Mesothelial cell of epicardium (in vitro differentiated cells): ENCODE measurements around the gene TAF1D. TPM values are rescaled to one million over a fixed set of nuclear protein-coding genes. Genes with fewer than 3 reads are reported as not detected.

Experiments used
- DNase-seq, 2 experiments: peaks; one replicate each; pipeline ENCODE4 v3.0.0; 2021; ENCODE audit warnings: low spot score in 2 of 2; ENCODE audit not compliant: unreplicated experiment in 2 of 2
- H3K27ac Mint-ChIP-seq: 2 replicates; pipeline ENCODE4 v1.8.0; 2021; ENCODE audit warnings: mixed read lengths
- H3K27me3 Mint-ChIP-seq: 2 replicates; pipeline ENCODE4 v1.8.0; 2021; ENCODE audit warnings: low read depth, mixed read lengths
- H3K36me3 Mint-ChIP-seq: 2 replicates; pipeline ENCODE4 v1.8.0; 2021; ENCODE audit warnings: mixed read lengths
- H3K4me1 Mint-ChIP-seq: 2 replicates; pipeline ENCODE4 v1.8.0; 2021; ENCODE audit warnings: mixed read lengths
- H3K4me3 Mint-ChIP-seq: 2 replicates; pipeline ENCODE4 v1.8.0; 2021; ENCODE audit warnings: mild to moderate bottlenecking, moderate library complexity, mixed read lengths
- H3K9me3 Mint-ChIP-seq: 2 replicates; pipeline ENCODE4 v1.8.0; 2021; ENCODE audit warnings: mixed read lengths
- CTCF ChIP-seq: fragments of 200-600 bp; sonication (generic); IDR thresholded peaks from one replicate; pipeline ENCODE4 v1.5.0; 2021; ENCODE audit warnings: antibody characterized with exemption; ENCODE audit not compliant: unreplicated experiment
- total RNA-seq: library from RNA; stranded (reverse); gene quantifications from 3 replicates; pipeline ENCODE4 v1.2.1, GENCODE V29; 2021

Gene TAF1D
- total RNA-seq, 1 donor from 2014 or later = 155 TPM

- H3K4me3 Mint-ChIP-seq = peak overlapping the region; percentile 0
- H3K36me3 Mint-ChIP-seq = peaks cover 3% of the 10 kb centered on the region
- H3K27me3 Mint-ChIP-seq = no peaks in the 10 kb centered on the region
- peak overlapping the region; percentile 6 for H3K27ac Mint-ChIP-seq
- no peak for DNase-seq
- H3K9me3 Mint-ChIP-seq = no peaks in the 10 kb centered on the region
- peaks cover 20% of the 10 kb centered on the region for H3K4me1 Mint-ChIP-seq
- no peak for TF ChIP-seq CTCF
These were observed 3.3 kb upstream of the TAF1D start for GRCh38 chr11:93744669-93745004.

GRCh38 chr11:93743291-93743690, 2.0 kb upstream of the TAF1D start:
- no peak for DNase-seq
- no peak for TF ChIP-seq CTCF
- Mint-ChIP-seq H3K27me3 (no peaks in the 10 kb centered on the region), H3K4me1 (peaks cover 34% of the 10 kb centered on the region), H3K27ac (no peak overlapping the region), H3K4me3 (peak overlapping the region; percentile 100), H3K36me3 (peaks cover 8% of the 10 kb centered on the region), H3K9me3 (no peaks in the 10 kb centered on the region)

GRCh38 chr11:93741882-93742226, 559 bp upstream of the TAF1D start:
- Mint-ChIP-seq H3K36me3 (peaks cover 11% of the 10 kb centered on the region), H3K27me3 (no peaks in the 10 kb centered on the region), H3K9me3 (no peaks in the 10 kb centered on the region), H3K4me1 (peaks cover 48% of the 10 kb centered on the region), H3K4me3 (peak overlapping the region; percentile 100), H3K27ac (peak overlapping the region; percentile 99)
- DNase-seq = no peak
- TF ChIP-seq CTCF = no peak

- H3K36me3 Mint-ChIP-seq = peaks cover 19% of the 10 kb centered on the region
- peak overlapping the region; percentile 100 for H3K4me3 Mint-ChIP-seq
- TF ChIP-seq CTCF = no peak
- no peaks in the 10 kb centered on the region for H3K27me3 Mint-ChIP-seq
- peak in 1 of 2 experiments; percentile 58 for DNase-seq
- H3K27ac Mint-ChIP-seq = peak overlapping the region; percentile 99
- peaks cover 55% of the 10 kb centered on the region for H3K4me1 Mint-ChIP-seq
- H3K9me3 Mint-ChIP-seq = no peaks in the 10 kb centered on the region
These were observed 583 bp downstream of the TAF1D start for GRCh38 chr11:93740730-93741093.

- DNase-seq = no peak
- Mint-ChIP-seq H3K9me3 (no peaks in the 10 kb centered on the region), H3K27ac (peak overlapping the region; percentile 99), H3K36me3 (peaks cover 19% of the 10 kb centered on the region), H3K4me1 (peaks cover 55% of the 10 kb centered on the region), H3K27me3 (no peaks in the 10 kb centered on the region), H3K4me3 (peak overlapping the region; percentile 100)
- TF ChIP-seq CTCF = no peak
These were observed 1.1 kb downstream of the TAF1D start for GRCh38 chr11:93740031-93740729.
